ENCODE results near the gene RTP3.

RTP3 gene

GRCh38 chr3:46484911-46485778 lies 12.6 kb upstream of the RTP3 start:
- DNase-seq (ENCODE audit: extremely low read depth, low read depth) = no peak
- TF ChIP-seq CTCF (IDR thresholded peaks at IDR 0.05; ENCODE audit: low read depth, low read length) = no peak

GRCh38 chr3:46485779-46486175 lies 12.0 kb upstream of the RTP3 start:
- TF ChIP-seq CTCF (IDR thresholded peaks at IDR 0.05; ENCODE audit: low read depth, low read length) = no peak

GRCh38 chr3:46488735-46489361 lies 8.9 kb upstream of the RTP3 start:
- TF ChIP-seq CTCF (IDR thresholded peaks at IDR 0.05; ENCODE audit: low read depth, low read length) = peak; percentile 100
- DNase-seq (ENCODE audit: extremely low read depth, low read depth) = peak; percentile 58

More at GRCh38 chr3:46485779-46486175, 12.0 kb upstream of the RTP3 start:
- DNase-seq (ENCODE audit: extremely low read depth, low read depth) = no peak

GRCh38 chr3:46489381-46489780 lies 8.4 kb upstream of the RTP3 start:
- no peak for DNase-seq (ENCODE audit: extremely low read depth, low read depth)
- TF ChIP-seq CTCF (IDR thresholded peaks at IDR 0.05; ENCODE audit: low read depth, low read length) = no peak

- TF ChIP-seq CTCF (IDR thresholded peaks at IDR 0.05; ENCODE audit: low read depth, low read length) = no peak
- no peak for DNase-seq (ENCODE audit: extremely low read depth, low read depth)
Observed at GRCh38 chr3:46489875-46490274, 7.9 kb upstream of the RTP3 start.

GRCh38 chr3:46490338-46491084 lies 7.3 kb upstream of the RTP3 start:
- no peak for TF ChIP-seq CTCF (IDR thresholded peaks at IDR 0.05; ENCODE audit: low read depth, low read length)
- no peak for DNase-seq (ENCODE audit: extremely low read depth, low read depth)
